ENCODE measurements around the gene TMEM167B. TPM values are rescaled to one million over a fixed set of nuclear protein-coding genes. Genes with fewer than 3 reads are reported as not detected.

TMEM167B gene
- total and polyA plus RNA-seq, 2 of the 4 experiments (the other 2 are of a cell fraction) = 21.6 to 32.1 TPM

GRCh38 chr1:109046671-109047070 is 43.9 kb upstream of the TMEM167B start:
- intact Hi-C loops (cut with micrococcal nuclease) = no loop called here
- Histone ChIP-seq H2AK5ac (ENCODE audit: low read depth, low read length) (no peak overlapping the region), H2BK120ac (ENCODE audit: low read depth, low read length) (no peak overlapping the region), H2BK20ac (ENCODE audit: low read depth, low read length) (no peak overlapping the region), H3K4me3 (ENCODE audit: insufficient read depth, low read depth, low read length) (no peak overlapping the region), H2BK15ac (ENCODE audit: low read depth, low read length) (no peak overlapping the region), H4K8ac (ENCODE audit: low read depth in 2 of 2, low read length in 2 of 2) (no peak overlapping the region), H4K5ac (ENCODE audit: low read depth, low read length) (no peak overlapping the region), H2AFZ (replicated peaks; ENCODE audit: low read length, poor library complexity) (no peak overlapping the region), H4K91ac (ENCODE audit: insufficient read depth, low read depth, low read length) (no peak overlapping the region), H3K4ac (ENCODE audit: low read depth, low read length) (no peak overlapping the region), H3K27me3 (ENCODE audit: control insufficient read depth, insufficient read depth, low read length) (no peaks in the 10 kb centered on the region), H3K9me3 (ENCODE audit: control insufficient read depth, insufficient read depth, low read length) (no peaks in the 10 kb centered on the region), H4K20me1 (ENCODE audit: insufficient read depth, low read length) (no peaks in the 10 kb centered on the region), H3K9ac (ENCODE audit: low read depth, low read length) (no peak overlapping the region), H3K9me1 (ENCODE audit: insufficient read depth, low read length) (peaks cover 3% of the 10 kb centered on the region; the same call in 1 of the 2 replicates), H3K36me3 (ENCODE audit: control insufficient read depth, insufficient read depth, low read length) (no peaks in the 10 kb centered on the region), H3K4me1 (ENCODE audit: control insufficient read depth, insufficient read depth, low read length) (no peaks in the 10 kb centered on the region), H3K14ac (replicated peaks; ENCODE audit: low read depth, low read length) (no peak overlapping the region), H2AK9ac (replicated peaks; ENCODE audit: low read depth, low read length, poor library complexity) (no peak overlapping the region), H3K18ac (ENCODE audit: low read depth, low read length) (no peak overlapping the region), H3K56ac (ENCODE audit: extremely low read depth, insufficient read depth, low read length) (no peak overlapping the region), H2BK5ac (ENCODE audit: low read depth, low read length, poor library complexity, severe bottlenecking) (no peak overlapping the region), H3K79me1 (ENCODE audit: low read depth in 1 of 2, low read length in 2 of 2) (no peaks in the 10 kb centered on the region), H3K23ac (ENCODE audit: low read depth, low read length) (no peak overlapping the region), H3K27ac (ENCODE audit: insufficient read depth, low read length) (no peak overlapping the region), H3K4me2 (ENCODE audit: low read depth, low read length) (no peak overlapping the region)
- in situ Hi-C loops (cut with MboI; ENCODE audit: low sequenced_read_pairs) = no loop called here
- POLR2A ChIA-PET (ENCODE audit: unreplicated experiment) = no interaction called here
- DNase-seq = no peak
- TF ChIP-seq, protein P1, sequence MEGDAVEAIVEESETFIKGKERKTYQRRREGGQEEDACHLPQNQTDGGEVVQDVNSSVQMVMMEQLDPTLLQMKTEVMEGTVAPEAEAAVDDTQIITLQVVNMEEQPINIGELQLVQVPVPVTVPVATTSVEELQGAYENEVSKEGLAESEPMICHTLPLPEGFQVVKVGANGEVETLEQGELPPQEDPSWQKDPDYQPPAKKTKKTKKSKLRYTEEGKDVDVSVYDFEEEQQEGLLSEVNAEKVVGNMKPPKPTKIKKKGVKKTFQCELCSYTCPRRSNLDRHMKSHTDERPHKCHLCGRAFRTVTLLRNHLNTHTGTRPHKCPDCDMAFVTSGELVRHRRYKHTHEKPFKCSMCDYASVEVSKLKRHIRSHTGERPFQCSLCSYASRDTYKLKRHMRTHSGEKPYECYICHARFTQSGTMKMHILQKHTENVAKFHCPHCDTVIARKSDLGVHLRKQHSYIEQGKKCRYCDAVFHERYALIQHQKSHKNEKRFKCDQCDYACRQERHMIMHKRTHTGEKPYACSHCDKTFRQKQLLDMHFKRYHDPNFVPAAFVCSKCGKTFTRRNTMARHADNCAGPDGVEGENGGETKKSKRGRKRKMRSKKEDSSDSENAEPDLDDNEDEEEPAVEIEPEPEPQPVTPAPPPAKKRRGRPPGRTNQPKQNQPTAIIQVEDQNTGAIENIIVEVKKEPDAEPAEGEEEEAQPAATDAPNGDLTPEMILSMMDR (conservative IDR thresholded peaks at IDR 0.05; ENCODE audit: low read depth, low read length) = no peak
- TF ChIP-seq POLR2A (IDR thresholded peaks at IDR 0.05; ENCODE audit: low read depth, low read length) = no peak
- TF ChIP-seq USF2 (IDR thresholded peaks at IDR 0.05; ENCODE audit: low read depth, low read length) = no peak
- no peak for TF ChIP-seq CEBPB (IDR thresholded peaks at IDR 0.05; ENCODE audit: low read depth, low read length)
- TF ChIP-seq NFE2L2 (IDR thresholded peaks at IDR 0.05; ENCODE audit: low read depth, low read length) = no peak
- TF ChIP-seq ELK1 (IDR thresholded peaks at IDR 0.05; ENCODE audit: borderline replicate concordance, low read depth, low read length) = no peak
- TF ChIP-seq MAFK (IDR thresholded peaks at IDR 0.05; ENCODE audit: low read depth, low read length) = no peak
- no peak for TF ChIP-seq RCOR1 (IDR thresholded peaks at IDR 0.05; ENCODE audit: insufficient replicate concordance, low read length)
- TF ChIP-seq MXI1 (IDR thresholded peaks at IDR 0.05; ENCODE audit: borderline replicate concordance, low read depth, low read length) = no peak
- no peak for TF ChIP-seq RAD21 (IDR thresholded peaks at IDR 0.05; ENCODE audit: low read length)
- TF ChIP-seq FOS (IDR thresholded peaks at IDR 0.05; ENCODE audit: low read depth, low read length) = no peak
- WGBS, 2 experiments (ENCODE audit: extremely low coverage in 2 of 2, insufficient read length in 1 of 2) = 48% methylated on average over 2 of the region's 4 CpGs; no CpG with 5 or more reads in 1 of the 2 experiments
- CTCF ChIA-PET = no interaction called here
- BruUV-seq (replicated peaks) = no TSS peak
- ATAC-seq (ENCODE audit: low read depth) = no peak
- dilution Hi-C loops (cut with HindIII; ENCODE audit: low sequenced_read_pairs, unreplicated experiment) = no loop called here
